ENCODE measurements around the gene TP53TG5.

Gene TP53TG5

GRCh38 chr20:45405571-45406259 is 27.6 kb upstream of the TP53TG5 start:
- no peak for DNase-seq (ENCODE audit: low spot score)

DNA sequence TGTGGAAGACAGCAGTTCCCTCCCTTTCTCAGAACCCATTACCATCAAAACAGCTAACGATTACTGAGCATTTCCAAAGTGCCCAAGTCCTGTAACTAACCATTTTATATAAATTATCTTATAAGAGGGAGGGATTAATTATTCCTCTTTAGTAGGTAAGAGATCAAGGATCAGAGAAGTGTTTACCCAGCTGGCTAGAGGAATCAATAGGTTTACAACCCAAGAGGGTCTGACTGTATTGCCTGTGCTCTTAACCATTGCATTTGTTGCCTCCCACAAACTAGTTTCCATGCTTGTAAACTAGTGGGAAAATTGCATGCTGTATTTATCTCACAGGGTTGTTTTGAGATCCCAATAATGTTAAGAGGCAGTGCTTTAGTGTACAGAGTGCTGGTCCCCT is 26.3 kb upstream of the TP53TG5 start:
- no peak for DNase-seq (ENCODE audit: low spot score)

GRCh38 chr20:45402946-45403345 is 24.8 kb upstream of the TP53TG5 start:
- no peak for DNase-seq (ENCODE audit: low spot score)

- DNase-seq (ENCODE audit: low spot score): no peak
Measured at GRCh38 chr20:45400346-45401031, 22.4 kb upstream of the TP53TG5 start.

GRCh38 chr20:45399018-45399417 is 20.9 kb upstream of the TP53TG5 start:
- DNase-seq (ENCODE audit: low spot score): no peak

DNA sequence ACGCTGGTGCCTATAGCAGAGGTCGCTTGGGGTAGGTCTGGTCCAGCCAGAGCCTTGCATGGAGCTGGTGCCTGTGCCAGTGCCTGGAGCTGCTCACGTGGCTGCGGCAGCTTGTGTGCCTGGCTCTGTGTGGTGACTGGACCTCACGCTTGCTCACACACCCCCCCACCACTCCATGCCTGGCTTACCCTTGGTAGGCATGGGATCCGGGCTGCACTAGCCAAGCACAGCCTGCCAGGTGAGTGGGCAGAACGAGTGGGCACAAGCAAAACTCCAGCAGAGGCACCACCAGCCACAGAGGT is 16.9 kb upstream of the TP53TG5 start:
- DNase-seq (ENCODE audit: low spot score): no peak

DNA sequence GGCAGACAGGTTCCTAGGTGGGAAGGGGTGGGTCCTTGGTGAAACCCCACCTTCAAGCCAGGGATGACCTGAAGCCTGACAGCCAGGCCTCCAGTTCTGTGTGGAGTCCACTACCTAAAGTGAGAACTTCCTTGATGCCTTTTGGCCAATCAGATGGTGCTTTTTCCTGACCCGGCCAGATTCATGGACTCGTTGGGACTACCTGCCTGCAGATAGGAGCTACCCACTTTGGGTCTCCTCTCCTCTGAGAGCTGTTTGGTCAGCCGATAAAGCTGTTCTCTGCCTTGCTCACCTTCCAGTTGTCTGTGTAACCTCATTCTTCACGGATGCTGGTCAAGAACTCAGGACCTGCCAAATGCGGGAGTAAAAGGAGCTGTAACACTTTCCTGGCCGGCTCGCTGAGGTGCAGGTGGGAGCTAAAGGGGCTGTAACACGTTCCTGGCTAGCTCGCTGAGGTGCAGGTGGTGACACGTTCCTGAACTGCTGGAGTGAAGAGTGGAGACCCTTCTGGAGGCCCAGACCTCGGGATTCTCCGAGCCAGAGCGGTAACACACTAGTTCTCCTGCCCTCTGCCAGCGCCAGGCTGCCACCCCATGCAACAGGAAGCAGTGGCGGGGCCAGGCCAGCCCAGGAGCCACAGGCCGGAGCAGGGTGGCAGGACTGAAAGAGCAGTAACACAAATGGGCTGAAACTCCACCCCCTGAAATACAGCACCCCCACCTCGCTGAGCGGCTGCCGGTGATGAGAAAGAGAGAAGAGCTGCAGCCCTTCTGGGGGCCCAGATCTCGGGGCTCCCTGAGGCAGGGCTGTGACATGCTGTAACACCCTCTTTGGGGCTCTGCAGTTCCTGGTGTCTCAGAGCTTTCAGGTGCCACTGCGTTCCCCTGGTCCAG is 16.3 kb upstream of the TP53TG5 start:
- DNase-seq (ENCODE audit: low spot score): no peak

DNA sequence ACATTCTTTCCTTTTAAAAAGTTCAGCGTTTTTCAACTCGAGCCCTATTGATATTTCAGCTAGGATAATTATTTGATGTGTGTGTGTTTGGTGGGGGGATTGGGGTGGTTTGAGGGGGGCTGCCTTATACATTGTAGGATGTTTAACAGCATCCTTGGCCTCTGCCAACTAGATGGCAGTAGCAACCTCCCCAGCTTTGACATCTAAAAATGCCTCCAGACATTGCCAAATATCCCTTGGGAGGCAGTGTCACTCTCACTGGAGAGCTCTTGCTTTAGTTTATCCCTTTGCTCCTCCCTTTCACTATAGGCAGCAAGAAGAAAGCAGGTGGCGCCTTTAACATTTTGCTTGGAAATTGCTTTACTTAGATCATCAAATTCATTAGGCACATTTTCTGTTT is 14.6 kb upstream of the TP53TG5 start:
- no peak for DNase-seq (ENCODE audit: low spot score)

- DNase-seq (ENCODE audit: low spot score): no peak
Measured at GRCh38 chr20:45391559-45391958, 13.4 kb upstream of the TP53TG5 start.

DNA sequence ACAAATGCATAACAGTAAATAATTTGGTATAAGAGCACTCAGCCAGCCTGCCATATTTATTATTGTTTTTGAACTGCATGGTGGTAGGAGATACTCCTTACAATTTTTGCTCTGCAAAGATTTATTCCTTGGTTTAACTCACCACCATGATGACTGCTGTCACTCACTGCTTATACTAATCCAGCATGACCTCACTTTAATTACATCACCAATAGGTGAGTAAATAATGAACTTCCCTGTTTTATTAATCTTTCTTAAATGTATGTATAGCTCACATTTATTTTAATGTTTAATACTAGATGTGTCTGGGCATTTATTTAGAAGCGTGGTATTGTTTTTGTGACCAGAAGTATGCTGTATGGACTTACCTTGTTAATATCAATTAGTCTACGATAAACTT is 12.8 kb upstream of the TP53TG5 start:
- no peak for DNase-seq (ENCODE audit: low spot score)

DNA sequence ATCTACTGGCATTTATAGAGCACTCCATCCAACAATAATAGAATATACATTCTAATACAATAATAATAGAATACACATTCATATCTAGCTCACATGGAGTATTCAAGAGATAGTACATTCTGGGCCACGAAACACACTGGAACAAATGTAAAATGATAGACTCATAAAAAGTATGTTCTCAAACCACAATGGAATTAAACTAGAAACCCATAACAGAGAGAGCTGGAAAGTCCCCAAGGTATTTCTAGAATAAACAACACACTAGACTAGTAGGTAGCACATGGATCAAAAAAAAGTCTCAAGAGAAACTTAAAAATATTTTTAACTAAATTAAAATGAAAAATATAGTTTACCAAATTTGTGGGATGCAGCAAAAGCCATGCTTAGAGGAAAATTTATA is 9.1 kb upstream of the TP53TG5 start:
- DNase-seq (ENCODE audit: low spot score): no peak

- no peak for DNase-seq (ENCODE audit: low spot score)
Measured at GRCh38 chr20:45377269-45377668, 856 bp downstream of the TP53TG5 start.

DNA sequence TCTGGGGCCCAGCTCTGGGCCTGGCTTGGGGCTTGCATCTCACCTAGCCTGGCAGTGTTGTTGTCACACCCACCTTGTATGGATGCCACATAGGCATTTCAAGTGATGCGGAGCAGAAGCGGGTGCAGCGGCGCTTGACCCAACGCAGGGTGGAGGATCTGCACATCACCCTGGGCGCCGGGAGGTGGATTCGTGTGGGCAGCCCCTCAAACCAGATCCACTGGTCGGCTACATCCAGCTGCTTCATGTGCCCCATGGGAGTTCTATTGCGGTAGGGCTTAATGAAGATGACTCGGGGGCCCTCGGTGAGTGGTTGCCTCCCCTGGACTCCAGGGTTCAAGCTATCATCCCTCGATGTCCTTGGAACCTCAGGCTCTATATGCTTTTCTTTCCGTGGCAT is 3.2 kb downstream of the TP53TG5 start:
- DNase-seq (ENCODE audit: low spot score): no peak

DNA sequence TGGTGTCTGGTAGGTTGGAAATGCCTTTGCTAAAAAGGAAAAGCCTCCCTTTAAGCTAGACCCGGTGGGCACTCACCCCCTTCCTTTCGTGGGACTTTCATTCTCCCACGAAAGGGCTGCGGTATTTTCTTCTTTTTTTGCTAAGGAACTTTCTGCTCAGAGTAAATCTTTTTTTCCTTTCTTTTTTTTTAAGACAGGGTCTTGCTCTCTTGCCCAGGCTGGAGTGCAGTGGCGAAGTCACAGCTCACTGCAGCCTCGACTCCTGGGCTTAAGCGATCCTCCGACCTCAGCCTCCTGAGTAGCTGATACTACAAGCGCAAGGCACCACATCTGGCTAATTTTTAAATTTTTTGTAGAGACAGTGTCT is 4.0 kb downstream of the TP53TG5 start:
- DNase-seq (ENCODE audit: low spot score): no peak

- DNase-seq (ENCODE audit: low spot score): peak; percentile 91
Measured at GRCh38 chr20:45373353-45374100, 4.6 kb downstream of the TP53TG5 start.

DNA sequence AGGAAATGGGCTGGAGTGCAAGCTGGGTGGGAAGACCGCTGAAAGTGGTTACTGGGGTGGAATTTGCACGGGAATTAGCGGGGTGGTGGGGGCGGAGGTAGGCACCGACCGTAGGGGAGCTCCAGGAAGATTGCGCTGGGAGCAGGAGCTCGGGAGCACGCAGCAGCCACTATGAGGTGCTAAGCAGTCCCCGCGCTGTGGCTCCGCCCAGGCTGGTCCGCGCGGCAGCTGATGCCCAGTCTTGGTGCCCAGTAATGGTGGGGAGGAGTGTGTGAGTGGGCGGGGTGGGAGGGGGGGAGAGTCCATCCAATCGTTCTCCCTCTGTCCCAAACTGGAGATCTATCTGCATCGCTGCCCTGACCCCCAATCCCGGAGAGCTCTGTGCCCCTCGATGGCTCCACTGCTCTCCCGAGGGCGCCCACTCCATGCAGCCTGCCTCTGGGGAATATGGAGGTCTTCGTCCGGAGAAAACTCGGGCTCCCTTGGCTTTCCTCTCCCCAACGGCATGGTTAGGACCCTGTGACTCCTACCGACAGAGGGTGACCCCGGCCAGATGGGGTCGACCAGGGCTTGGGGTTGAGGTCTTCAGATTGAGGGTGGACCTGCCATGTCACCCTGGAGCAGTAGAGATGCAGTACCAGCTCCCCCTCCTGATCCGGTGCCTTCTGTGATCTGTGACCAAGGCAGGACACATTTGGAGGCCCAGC is 5.3 kb downstream of the TP53TG5 start:
- no peak for DNase-seq (ENCODE audit: low spot score)

DNA sequence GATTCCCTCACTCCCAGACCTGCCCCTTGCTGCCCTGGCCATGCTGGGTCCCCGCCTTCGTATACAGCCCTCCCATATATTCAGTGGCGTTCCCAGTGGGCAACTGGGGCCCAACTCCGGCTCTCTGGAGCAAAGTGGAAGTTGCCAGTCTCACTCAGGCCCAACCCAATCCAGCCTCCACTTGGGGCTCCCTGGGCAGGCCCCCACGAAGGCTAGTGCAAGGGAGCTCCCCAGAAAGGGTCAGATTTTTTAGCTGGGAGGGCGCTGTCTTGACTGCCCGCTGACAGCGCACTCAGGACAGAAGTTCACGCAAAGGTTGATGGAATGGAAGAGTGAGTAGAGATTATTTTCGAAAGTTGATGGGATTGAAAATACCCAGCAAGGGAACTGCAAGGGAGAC is 5.9 kb downstream of the TP53TG5 start:
- no peak for DNase-seq (ENCODE audit: low spot score)

DNA sequence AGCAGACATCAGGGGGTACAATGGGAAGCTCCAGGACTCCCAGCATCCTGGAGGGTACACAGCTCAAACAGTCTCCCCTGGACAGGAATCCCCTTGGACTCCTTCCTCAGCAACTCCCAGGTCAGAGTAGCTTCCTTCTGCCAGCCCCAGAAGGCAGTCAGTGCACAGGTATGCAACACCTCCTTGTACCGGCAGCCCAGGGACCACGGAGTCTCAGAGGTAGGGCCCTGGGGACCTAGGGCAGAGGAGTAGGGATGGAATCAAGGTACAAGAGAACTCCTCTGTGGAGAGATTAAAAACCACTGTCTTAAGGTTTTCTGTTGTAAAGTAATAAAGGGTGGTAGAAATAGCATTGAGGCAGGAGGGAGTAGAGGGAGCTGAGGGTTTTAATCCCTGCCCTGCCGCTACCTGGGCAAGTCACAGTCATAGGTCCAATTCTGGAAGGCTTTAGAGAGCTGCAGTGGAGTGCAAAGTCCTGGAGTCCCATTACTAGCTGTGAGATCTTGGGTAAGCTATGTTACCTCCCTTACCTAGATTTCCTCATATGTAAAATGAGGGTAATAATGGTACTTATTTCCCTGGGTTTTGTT is 7.5 kb downstream of the TP53TG5 start:
- no peak for DNase-seq (ENCODE audit: low spot score)

- DNase-seq (ENCODE audit: low spot score): peak; percentile 49
Measured at GRCh38 chr20:45368221-45368980, 9.7 kb downstream of the TP53TG5 start.

GRCh38 chr20:45367126-45367525 is 11.0 kb downstream of the TP53TG5 start:
- DNase-seq (ENCODE audit: low spot score): no peak

- no peak for DNase-seq (ENCODE audit: low spot score)
Measured at GRCh38 chr20:45366631-45367030, 11.5 kb downstream of the TP53TG5 start.
